ENCODE measurements around the gene PODXL.

- TF ChIP-seq POLR2AphosphoS5 (IDR thresholded peaks at IDR 0.05; ENCODE audit: low read length) (no peak), TCF3 (IDR thresholded peaks at IDR 0.05; ENCODE audit: borderline replicate concordance, insufficient read depth, low read depth, low read length) (no peak), CTCF (IDR thresholded peaks at IDR 0.05 in 2 of 3, conservative IDR thresholded peaks at IDR 0.05 in 1 of 3; ENCODE audit: control insufficient read depth in 2 of 3, extremely low read depth in 1 of 3, insufficient read depth in 1 of 3, low read depth in 3 of 3, low read length in 3 of 3) (no peak), MYC (IDR thresholded peaks at IDR 0.05; ENCODE audit: insufficient read depth, insufficient read length, insufficient replicate concordance, low read length, severe bottlenecking) (no peak), HCFC1 (IDR thresholded peaks at IDR 0.05; ENCODE audit: low read length) (no peak), EP300 (IDR thresholded peaks at IDR 0.05; ENCODE audit: borderline replicate concordance in 1 of 2, control insufficient read depth in 1 of 2, low read depth in 2 of 2, low read length in 2 of 2) (no peak), FOXM1 (IDR thresholded peaks at IDR 0.05; ENCODE audit: low read depth, low read length) (no peak), ATF3 (IDR thresholded peaks at IDR 0.05; ENCODE audit: borderline replicate concordance, extremely low read depth, low read depth, low read length) (no peak), EZH2 (IDR thresholded peaks at IDR 0.05; ENCODE audit: borderline replicate concordance, control insufficient read depth, low read depth, low read length) (no peak)
Observed at GRCh38 chr7:131554880-131555516, 1.4 kb downstream of the PODXL start.
